Upper lobe of left lung (tissue), 6 donors: ENCODE data around the gene NHS. TPM values are rescaled to one million over a fixed set of nuclear protein-coding genes. Genes with fewer than 3 reads are reported as not detected.
A peak's percentile ranks its signal among the peaks of the same experiment; 100 is the strongest.

Source experiments
- ATAC-seq, 2 donors: fragments of 200-7000 bp; cut with Tn5 transposase; one replicate each; pipeline ENCODE4 v1.9.1; 2022; ENCODE audit warnings: mild to moderate bottlenecking in 2 of 2, moderate library complexity in 2 of 2; ENCODE audit not compliant: low FRiP score in 2 of 2
- DNase-seq, 2 donors: peaks; one replicate each; pipeline ENCODE4 v3.0.0-alpha.2; 2019 to 2020
- H3K27ac ChIP-seq, 4 donors: fragments of 200-600 bp; sonication (generic); one replicate each; pipeline ENCODE4 v1.5.1; 2016 to 2019
- H3K27me3 ChIP-seq, 4 donors: fragments of 200-600 bp; sonication (generic); one replicate each; pipeline ENCODE4 v1.5.1; 2017 to 2019
- H3K36me3 ChIP-seq, 4 donors: fragments of 200-600 bp; sonication (generic); one replicate each; pipeline ENCODE4 v1.5.1; 2016 to 2019
- H3K4me1 ChIP-seq, 4 donors: fragments of 200-600 bp; sonication (generic); one replicate each; pipeline ENCODE4 v1.5.1; 2018 to 2019
- H3K4me3 ChIP-seq, 4 donors: fragments of 200-600 bp; sonication (generic); one replicate each; pipeline ENCODE4 v1.5.1; 2017 to 2019; ENCODE audit warnings: mild to moderate bottlenecking in 2 of 4, moderate library complexity in 1 of 4
- H3K9me3 ChIP-seq, 4 donors: fragments of 200-600 bp; sonication (generic); one replicate each; pipeline ENCODE4 v1.5.1; 2018 to 2019
- EP300 ChIP-seq, 4 donors: sonication (generic); formaldehyde crosslinking; IDR thresholded peaks; one replicate each; pipeline ENCODE4 v1.5.1; 2017; ENCODE audit warnings: antibody characterized with exemption in 4 of 4, control low read depth in 2 of 4
- POLR2A ChIP-seq, 4 donors: fragments of 450-650 bp; IDR thresholded peaks; one replicate each; pipeline ENCODE4 v1.5.1; 2016 to 2017; ENCODE audit warnings: antibody characterized with exemption in 4 of 4, mild to moderate bottlenecking in 2 of 4
- POLR2AphosphoS5 ChIP-seq, 2 donors: sonication (generic); formaldehyde crosslinking; IDR thresholded peaks; one replicate each; pipeline ENCODE4 v1.5.1; 2017; ENCODE audit warnings: antibody characterized with exemption in 2 of 2
- WGBS, 2 donors: methylation state at CpG; one replicate each; pipeline ENCODE4 v1.1.5; 2017 to 2018; 5-methylcytosine and 5-hydroxymethylcytosine counted together
- total RNA-seq, 6 donors: library from RNA; depleted of rRNA in 4 of 6; stranded (reverse); fragments of >200 nt in 4 of 6; gene quantifications; one replicate each; pipeline versions ENCODE4 v1.1.0 to v1.2.1, GENCODE V29; 2016 to 2021
- TF ChIP-seq, protein P1 (sequence below), 6 experiments: fragments of 450-650 bp in 4 of 6; fragments of 200-600 bp in 2 of 6; sonication (generic) in 2 of 6; IDR thresholded peaks; one replicate each; pipeline ENCODE4 v1.5.1; 2016 to 2019; ENCODE audit warnings: antibody characterized with exemption in 6 of 6
- donor health status: DM: no; HTN: no; CAD: no; lungs with moderate emphysema.
- donor health status: DM: no; HTN: yes; CAD: no; lungs with severe emphysema.

Gene NHS
- total RNA-seq, 6 donors from 2014 or later = 0.46 to 6.3 (median 2.4) TPM

DNA sequence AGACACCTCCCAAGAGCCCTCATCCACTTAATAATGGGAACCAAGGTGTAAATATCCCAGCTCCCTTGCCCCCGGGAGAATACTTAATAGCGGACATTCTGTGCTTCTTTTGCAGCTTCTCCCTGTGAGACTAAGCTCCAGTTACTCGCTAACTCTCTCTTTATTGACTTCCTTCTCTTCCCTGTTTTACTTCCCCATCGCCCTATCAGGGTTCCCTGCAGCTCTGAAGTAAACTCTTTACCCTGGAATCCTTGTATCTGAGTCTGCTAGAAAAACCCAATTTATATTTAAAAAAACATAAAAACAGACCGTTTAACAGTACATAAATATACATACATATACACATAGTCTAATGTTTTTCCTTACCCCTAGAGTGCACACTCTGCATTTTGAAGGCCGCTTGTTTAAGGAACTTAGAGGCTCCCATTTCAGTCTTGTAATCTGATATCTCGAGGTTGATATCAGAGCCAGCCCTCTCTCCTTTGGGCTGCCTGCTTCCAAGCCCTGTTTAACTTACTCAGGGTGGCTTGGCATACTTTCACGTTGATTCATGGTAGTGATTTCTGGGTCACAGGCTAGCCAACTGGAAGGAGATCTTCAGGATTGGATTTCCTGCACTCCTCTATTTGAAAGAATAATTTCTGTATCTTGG, 184.9 kb downstream of the NHS start:
- ATAC-seq = peak in 1 of 2 donors; percentile 58
- 37 to 41% methylated on average over 8 of the region's 8 CpGs for WGBS, 2 donors
- Histone ChIP-seq H3K27ac (no peak overlapping the region), H3K4me1 (no peaks in the 10 kb centered on the region), H3K36me3 (no peaks in the 10 kb centered on the region), H3K27me3 (no peaks in the 10 kb centered on the region), H3K9me3 (no peaks in the 10 kb centered on the region), H3K4me3 (no peak overlapping the region)
- TF ChIP-seq POLR2AphosphoS5 (IDR thresholded peaks at IDR 0.05) (no peak), EP300 (IDR thresholded peaks at IDR 0.05) (no peak)
- peak in 1 of 2 donors; percentile 36 for DNase-seq

DNA sequence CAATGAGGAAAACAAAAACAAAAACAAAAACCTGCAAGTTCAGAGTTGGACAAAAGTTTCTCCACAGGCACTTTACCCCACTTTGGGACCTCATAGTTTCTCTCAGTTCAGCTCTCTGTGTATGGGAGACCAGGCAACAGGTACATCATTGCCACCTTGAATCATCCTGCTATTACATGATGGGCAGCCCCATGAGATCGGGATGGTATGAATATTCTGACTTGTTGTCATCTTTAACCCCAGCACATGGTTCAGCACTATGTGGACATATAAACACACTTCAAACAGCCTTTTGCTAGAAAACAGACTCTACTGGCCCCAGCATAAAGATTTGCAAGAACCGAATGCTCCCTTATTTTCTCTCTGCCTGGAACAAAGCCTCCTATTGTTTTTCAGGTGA, 185.4 kb downstream of the NHS start:
- Histone ChIP-seq H3K27ac (no peak overlapping the region), H3K36me3 (no peaks in the 10 kb centered on the region), H3K4me3 (no peak overlapping the region), H3K9me3 (no peaks in the 10 kb centered on the region), H3K27me3 (no peaks in the 10 kb centered on the region), H3K4me1 (no peaks in the 10 kb centered on the region)
- ATAC-seq = no peak
- TF ChIP-seq, protein P1, sequence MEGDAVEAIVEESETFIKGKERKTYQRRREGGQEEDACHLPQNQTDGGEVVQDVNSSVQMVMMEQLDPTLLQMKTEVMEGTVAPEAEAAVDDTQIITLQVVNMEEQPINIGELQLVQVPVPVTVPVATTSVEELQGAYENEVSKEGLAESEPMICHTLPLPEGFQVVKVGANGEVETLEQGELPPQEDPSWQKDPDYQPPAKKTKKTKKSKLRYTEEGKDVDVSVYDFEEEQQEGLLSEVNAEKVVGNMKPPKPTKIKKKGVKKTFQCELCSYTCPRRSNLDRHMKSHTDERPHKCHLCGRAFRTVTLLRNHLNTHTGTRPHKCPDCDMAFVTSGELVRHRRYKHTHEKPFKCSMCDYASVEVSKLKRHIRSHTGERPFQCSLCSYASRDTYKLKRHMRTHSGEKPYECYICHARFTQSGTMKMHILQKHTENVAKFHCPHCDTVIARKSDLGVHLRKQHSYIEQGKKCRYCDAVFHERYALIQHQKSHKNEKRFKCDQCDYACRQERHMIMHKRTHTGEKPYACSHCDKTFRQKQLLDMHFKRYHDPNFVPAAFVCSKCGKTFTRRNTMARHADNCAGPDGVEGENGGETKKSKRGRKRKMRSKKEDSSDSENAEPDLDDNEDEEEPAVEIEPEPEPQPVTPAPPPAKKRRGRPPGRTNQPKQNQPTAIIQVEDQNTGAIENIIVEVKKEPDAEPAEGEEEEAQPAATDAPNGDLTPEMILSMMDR (IDR thresholded peaks at IDR 0.05) = no peak
- no peak for TF ChIP-seq EP300 (IDR thresholded peaks at IDR 0.05)
- TF ChIP-seq POLR2AphosphoS5 (IDR thresholded peaks at IDR 0.05) = no peak
- TF ChIP-seq POLR2A (IDR thresholded peaks at IDR 0.05) = no peak
- 67 to 82% methylated on average over 1 to 2 of the region's 2 CpGs for WGBS, 2 donors
- DNase-seq = no peak

DNA sequence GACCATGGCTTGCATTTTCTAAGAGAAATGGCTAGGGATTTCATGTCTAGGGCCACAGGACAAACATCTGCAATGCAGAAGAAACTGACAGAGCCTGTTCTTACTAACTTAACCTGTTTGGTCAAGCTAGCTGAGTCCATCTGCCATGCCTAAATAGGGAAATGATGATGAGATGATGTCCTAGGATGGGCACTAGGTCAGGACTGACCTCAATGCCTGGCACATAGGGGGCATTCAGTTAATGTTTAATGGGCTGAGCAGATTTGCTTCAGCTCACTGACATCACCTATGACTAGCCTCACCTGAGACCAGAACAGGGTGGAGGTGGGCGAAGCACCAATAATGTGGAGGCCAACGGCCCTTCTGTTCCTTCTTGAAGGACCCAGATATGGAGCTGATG, 188.1 kb downstream of the NHS start:
- 78 to 93% methylated on average over 2 of the region's 2 CpGs for WGBS, 2 donors
- Histone ChIP-seq H3K27ac (no peak overlapping the region), H3K9me3 (no peaks in the 10 kb centered on the region), H3K36me3 (no peaks in the 10 kb centered on the region), H3K4me3 (no peak overlapping the region), H3K27me3 (no peaks in the 10 kb centered on the region), H3K4me1 (no peaks in the 10 kb centered on the region)
- ATAC-seq = no peak
- DNase-seq = no peak
- TF ChIP-seq POLR2AphosphoS5 (IDR thresholded peaks at IDR 0.05) = no peak
- TF ChIP-seq POLR2A (IDR thresholded peaks at IDR 0.05) = no peak
- TF ChIP-seq EP300 (IDR thresholded peaks at IDR 0.05) = no peak
- TF ChIP-seq, protein P1 (IDR thresholded peaks at IDR 0.05) = no peak

DNA sequence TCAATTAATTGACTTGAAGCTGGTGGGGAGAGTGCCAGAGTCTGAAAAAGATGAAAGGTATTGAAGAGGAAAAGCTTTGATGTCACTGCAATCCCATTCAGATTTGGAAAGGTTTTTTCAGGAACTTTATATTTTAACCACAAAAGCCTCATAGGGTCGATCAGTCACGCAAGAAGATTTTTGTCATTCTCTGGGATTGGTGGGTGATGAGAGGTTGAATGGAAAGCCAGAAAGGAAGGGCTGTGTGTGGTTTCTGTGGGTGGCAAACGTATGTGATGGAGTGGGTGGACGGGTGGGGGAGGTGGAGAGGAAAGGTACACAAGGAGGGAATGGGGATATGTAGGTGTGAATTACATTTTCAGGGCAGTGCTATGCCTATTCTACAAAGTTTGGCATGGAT, 188.5 kb downstream of the NHS start:
- Histone ChIP-seq H3K9me3 (no peaks in the 10 kb centered on the region), H3K36me3 (no peaks in the 10 kb centered on the region), H3K27ac (no peak overlapping the region), H3K4me1 (no peaks in the 10 kb centered on the region), H3K27me3 (no peaks in the 10 kb centered on the region), H3K4me3 (no peak overlapping the region)
- ATAC-seq (no peak), DNase-seq (no peak)
- 52 to 71% methylated on average over 4 of the region's 4 CpGs for WGBS, 2 donors
- TF ChIP-seq POLR2AphosphoS5 (IDR thresholded peaks at IDR 0.05) = no peak
- TF ChIP-seq, protein P1 (IDR thresholded peaks at IDR 0.05) = no peak

DNA sequence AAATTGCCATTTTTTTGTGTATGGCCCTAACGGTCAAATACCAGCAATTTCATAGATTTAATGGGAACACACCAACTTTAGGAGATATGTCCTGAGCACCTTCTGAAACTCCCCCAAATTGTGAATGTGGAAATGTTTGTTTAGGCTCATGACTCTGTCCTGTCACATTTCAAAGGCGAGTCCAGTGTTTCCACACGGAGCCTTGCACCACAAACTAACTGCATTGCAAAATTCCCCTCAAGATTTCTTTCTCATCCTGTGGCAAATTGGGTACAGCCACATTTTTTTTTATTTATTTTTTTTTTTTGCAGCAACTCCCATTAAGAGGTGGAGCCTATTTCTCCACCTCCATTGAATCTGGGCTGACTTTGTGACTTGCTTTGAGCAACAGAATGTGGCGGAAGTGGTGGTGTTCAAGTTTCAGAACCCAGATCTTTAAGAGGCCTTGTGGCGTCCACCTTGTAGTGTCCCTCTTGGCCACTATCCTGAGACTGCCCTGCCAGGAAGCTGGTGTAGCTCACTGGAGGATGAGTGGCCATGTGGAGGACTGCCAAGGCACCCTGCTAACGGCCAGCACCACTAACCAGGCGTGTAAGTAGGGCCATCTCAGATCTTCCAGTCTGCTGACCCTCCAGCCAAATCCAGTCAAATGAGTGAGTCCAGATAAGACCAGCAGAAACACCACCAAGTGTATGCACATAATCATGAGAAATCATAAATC, 189.8 kb downstream of the NHS start:
- no peak overlapping the region for H3K27ac ChIP-seq
- WGBS, 2 donors = 56 to 65% methylated on average over 5 to 7 of the region's 7 CpGs
- no peaks in the 10 kb centered on the region for H3K9me3 ChIP-seq
- TF ChIP-seq EP300 (IDR thresholded peaks at IDR 0.05) = no peak
- TF ChIP-seq, protein P1 (IDR thresholded peaks at IDR 0.05) = no peak
- no peak for TF ChIP-seq POLR2AphosphoS5 (IDR thresholded peaks at IDR 0.05)
- TF ChIP-seq POLR2A (IDR thresholded peaks at IDR 0.05) = no peak
- no peak overlapping the region for H3K4me3 ChIP-seq
- H3K4me1 ChIP-seq = no peaks in the 10 kb centered on the region
- DNase-seq (peak in 1 of 2 donors; percentile 24), ATAC-seq (no peak)
- no peaks in the 10 kb centered on the region for H3K36me3 ChIP-seq
- H3K27me3 ChIP-seq = no peaks in the 10 kb centered on the region
